WTC11 (cell line): ENCODE results near the gene TTC17. TPM values are rescaled to one million over a fixed set of nuclear protein-coding genes. Genes with fewer than 3 reads are reported as not detected.

Experiments used
- ATAC-seq: fragments of 200-7000 bp; cut with Tn5 transposase; 2 replicates; pipeline ENCODE4 v1.10.0; 2021; ENCODE audit warnings: mild to moderate bottlenecking, moderate library complexity
- CTCF ChIA-PET: fragments of 300-600 bp; sonication (Branson Sonifier 250); formaldehyde crosslinking; loops from one replicate; lab custom pipeline; 2021; ENCODE audit warnings: antibody characterized with exemption; lab: Charles Lee
- POLR2A ChIA-PET: fragments of 350-600 bp; sonication (Branson Sonifier 250); formaldehyde crosslinking; loops from one replicate; lab custom pipeline; 2021; ENCODE audit warnings: antibody characterized with exemption; lab: Charles Lee
- DNase-seq: peaks from one replicate; pipeline ENCODE4 v3.0.0; 2021; ENCODE audit warnings: low spot score
- H3K27ac Mint-ChIP-seq: 2 replicates; pipeline ENCODE4 v1.8.0; 2021; ENCODE audit warnings: mixed read lengths
- H3K27me3 Mint-ChIP-seq: 2 replicates; pipeline ENCODE4 v1.8.0; 2021; ENCODE audit warnings: low read depth, mild to moderate bottlenecking, moderate library complexity, mixed read lengths
- H3K36me3 Mint-ChIP-seq: 2 replicates; pipeline ENCODE4 v1.8.0; 2021; ENCODE audit warnings: mixed read lengths
- H3K4me1 Mint-ChIP-seq: 2 replicates; pipeline ENCODE4 v1.8.0; 2022; ENCODE audit warnings: mixed read lengths
- H3K4me3 Mint-ChIP-seq: 2 replicates; pipeline ENCODE4 v1.8.0; 2021; ENCODE audit warnings: mild to moderate bottlenecking, moderate library complexity, mixed read lengths
- H3K9me3 Mint-ChIP-seq: 2 replicates; pipeline ENCODE4 v1.8.0; 2021; ENCODE audit warnings: mixed read lengths
- ATF1 ChIP-seq: sonication (generic); formaldehyde crosslinking; IDR thresholded peaks from 2 replicates; pipeline ENCODE4 v1.8.1; 2023; ENCODE audit warnings: mild to moderate bottlenecking, moderate library complexity, missing genetic modification reagents
- CBFB ChIP-seq: sonication (generic); formaldehyde crosslinking; IDR thresholded peaks from 2 replicates; pipeline ENCODE4 v1.8.1; 2022; ENCODE audit warnings: mild to moderate bottlenecking, low read depth, missing genetic modification reagents
- CDX4 ChIP-seq: fragments of 250-450 bp; sonication (Bioruptor Pico); IDR thresholded peaks from 2 replicates; pipeline ENCODE4 v1.9.0; 2021; ENCODE audit warnings: moderate library complexity, mild to moderate bottlenecking, inconsistent platforms, borderline replicate concordance
- EMX1 ChIP-seq: fragments of 250-450 bp; sonication (Bioruptor Pico); IDR thresholded peaks from 2 replicates; pipeline ENCODE4 v1.8.0; 2021; ENCODE audit warnings: mild to moderate bottlenecking
- FOXJ3 ChIP-seq: sonication (generic); formaldehyde crosslinking; IDR thresholded peaks from 2 replicates; pipeline ENCODE4 v1.9.0; 2021; ENCODE audit warnings: missing genetic modification reagents, mild to moderate bottlenecking, borderline replicate concordance
- GABPB1 ChIP-seq: sonication (generic); formaldehyde crosslinking; IDR thresholded peaks from 2 replicates; pipeline ENCODE4 v1.8.1; 2023; ENCODE audit warnings: mild to moderate bottlenecking, missing genetic modification reagents
- GTF2I ChIP-seq: fragments of 250-450 bp; sonication (Bioruptor Pico); conservative IDR thresholded peaks from 2 replicates; pipeline ENCODE4 v1.4.0; 2021; ENCODE audit warnings: mild to moderate bottlenecking
- HMGA2 ChIP-seq: fragments of 250-450 bp; sonication (Bioruptor Pico); IDR thresholded peaks from 2 replicates; pipeline ENCODE4 v1.4.0; 2021; ENCODE audit warnings: mild to moderate bottlenecking, moderate library complexity
- IRF2 ChIP-seq: sonication (generic); formaldehyde crosslinking; IDR thresholded peaks from 2 replicates; pipeline ENCODE4 v1.8.0; 2022; ENCODE audit warnings: low read depth, missing genetic modification reagents, borderline replicate concordance
- JUN ChIP-seq: sonication (generic); formaldehyde crosslinking; IDR thresholded peaks from 2 replicates; pipeline ENCODE4 v1.8.0; 2023; ENCODE audit warnings: mild to moderate bottlenecking, missing genetic modification reagents
- NFYB ChIP-seq: sonication (generic); formaldehyde crosslinking; conservative IDR thresholded peaks from 2 replicates; pipeline ENCODE4 v1.8.0; 2022; ENCODE audit warnings: low read depth, missing genetic modification reagents
- NR1H2 ChIP-seq: sonication (generic); formaldehyde crosslinking; IDR thresholded peaks from 2 replicates; pipeline ENCODE4 v1.9.0; 2021; ENCODE audit warnings: mild to moderate bottlenecking, moderate library complexity, missing genetic modification reagents
- NR2C2 ChIP-seq: sonication (generic); formaldehyde crosslinking; IDR thresholded peaks from 2 replicates; pipeline ENCODE4 v1.8.0; 2022; ENCODE audit warnings: mild to moderate bottlenecking, missing genetic modification reagents
- NR3C1 ChIP-seq: sonication (generic); formaldehyde crosslinking; conservative IDR thresholded peaks from 2 replicates; pipeline ENCODE4 v1.8.1; 2023; ENCODE audit warnings: low read depth, mild to moderate bottlenecking, missing genetic modification reagents
- OVOL2 ChIP-seq: fragments of 250-450 bp; sonication (Bioruptor Pico); IDR thresholded peaks from 2 replicates; pipeline ENCODE4 v1.9.0; 2021; ENCODE audit warnings: mild to moderate bottlenecking, borderline replicate concordance
- PRRX2 ChIP-seq: fragments of 250-450 bp; sonication (Bioruptor Pico); IDR thresholded peaks from 2 replicates; pipeline ENCODE4 v1.8.0; 2021; ENCODE audit warnings: mild to moderate bottlenecking
- RELA ChIP-seq: sonication (generic); formaldehyde crosslinking; IDR thresholded peaks from 2 replicates; pipeline ENCODE4 v1.8.1; 2022; ENCODE audit warnings: missing genetic modification reagents, mild to moderate bottlenecking, borderline replicate concordance
- TEAD1 ChIP-seq: sonication (generic); formaldehyde crosslinking; IDR thresholded peaks from 2 replicates; pipeline ENCODE4 v1.8.0; 2022; ENCODE audit warnings: mild to moderate bottlenecking, missing genetic modification reagents
- ZNF219 ChIP-seq: sonication (generic); formaldehyde crosslinking; IDR thresholded peaks from 2 replicates; pipeline ENCODE4 v1.8.0; 2023; ENCODE audit warnings: missing genetic modification reagents, mild to moderate bottlenecking, borderline replicate concordance
- ZNF317 ChIP-seq: sonication (generic); formaldehyde crosslinking; IDR thresholded peaks from 2 replicates; pipeline ENCODE4 v1.8.1; 2023; ENCODE audit warnings: low read depth, mild to moderate bottlenecking, moderate library complexity, missing genetic modification reagents, borderline replicate concordance
- ZNF416 ChIP-seq: fragments of 250-450 bp; sonication (Bioruptor Pico); IDR thresholded peaks from 2 replicates; pipeline ENCODE4 v1.9.0; 2021; ENCODE audit warnings: mild to moderate bottlenecking, inconsistent platforms
- ZNF423 ChIP-seq: fragments of 250-450 bp; sonication (Bioruptor Pico); IDR thresholded peaks from 2 replicates; pipeline ENCODE4 v2.1.2; 2022; ENCODE audit warnings: mild to moderate bottlenecking, moderate library complexity
- total RNA-seq: library from RNA; stranded (reverse); gene quantifications from 3 replicates; pipeline ENCODE4 v1.2.3, GENCODE V29; 2021
- TF ChIP-seq, protein P1 (sequence below): sonication (generic); formaldehyde crosslinking; IDR thresholded peaks from 2 replicates; pipeline ENCODE4 v1.8.1; 2022; ENCODE audit warnings: mild to moderate bottlenecking, moderate library complexity, missing genetic modification reagents
- TF ChIP-seq, protein P2 (sequence below): sonication (generic); formaldehyde crosslinking; IDR thresholded peaks from 2 replicates; pipeline ENCODE4 v1.8.1; 2023; ENCODE audit warnings: mild to moderate bottlenecking, moderate library complexity, missing genetic modification reagents
- TF ChIP-seq, protein P3 (sequence below): sonication (generic); formaldehyde crosslinking; IDR thresholded peaks from 2 replicates; pipeline ENCODE4 v1.8.0; 2022; ENCODE audit warnings: missing genetic modification reagents
- TF ChIP-seq, protein P4 (sequence below): fragments of 250-450 bp; sonication (Bioruptor Pico); IDR thresholded peaks from 2 replicates; pipeline ENCODE4 v1.8.0; 2021; ENCODE audit warnings: mild to moderate bottlenecking
- TF ChIP-seq, protein P5 (sequence below): sonication (generic); formaldehyde crosslinking; IDR thresholded peaks from 2 replicates; pipeline ENCODE4 v1.8.1; 2023; ENCODE audit warnings: mild to moderate bottlenecking, missing genetic modification reagents

The TTC17 gene
- total RNA-seq, 1 experiment from 2014 or later = 69.0 TPM

DNA sequence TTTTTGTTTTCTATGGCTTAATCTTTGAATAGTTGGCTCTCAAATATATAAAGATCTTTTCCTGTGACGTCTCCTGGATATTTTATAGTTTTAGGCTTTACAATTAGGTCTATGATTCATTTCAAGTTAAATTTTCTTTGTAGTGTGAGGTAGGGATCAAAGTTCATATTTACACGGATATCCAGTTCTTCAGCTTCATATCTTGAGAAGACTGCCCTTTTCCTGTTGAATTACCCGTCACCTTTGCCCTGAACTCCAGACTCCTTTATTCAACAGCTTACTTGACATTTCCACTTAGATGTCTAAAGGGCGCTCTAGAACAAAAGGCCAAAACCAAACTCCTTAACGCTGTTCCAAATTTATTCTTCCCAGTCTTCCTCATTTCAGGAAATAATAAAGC is 51.7 kb downstream of the TTC17 start (continued):
- no peak for TF ChIP-seq CDX4
- TF ChIP-seq OVOL2 = no peak
- TF ChIP-seq NR3C1 (CRISPR knock-in tag) = no peak
- no peak for TF ChIP-seq TEAD1 (CRISPR knock-in tag)
- no peak for TF ChIP-seq HMGA2 (CRISPR knock-in tag)
- no peak for TF ChIP-seq ZNF219
- TF ChIP-seq NFYB (CRISPR knock-in tag) = no peak
- TF ChIP-seq ZNF317 (CRISPR knock-in tag) = no peak
- no peak for TF ChIP-seq NR2C2 (CRISPR knock-in tag)
- TF ChIP-seq, protein P1, sequence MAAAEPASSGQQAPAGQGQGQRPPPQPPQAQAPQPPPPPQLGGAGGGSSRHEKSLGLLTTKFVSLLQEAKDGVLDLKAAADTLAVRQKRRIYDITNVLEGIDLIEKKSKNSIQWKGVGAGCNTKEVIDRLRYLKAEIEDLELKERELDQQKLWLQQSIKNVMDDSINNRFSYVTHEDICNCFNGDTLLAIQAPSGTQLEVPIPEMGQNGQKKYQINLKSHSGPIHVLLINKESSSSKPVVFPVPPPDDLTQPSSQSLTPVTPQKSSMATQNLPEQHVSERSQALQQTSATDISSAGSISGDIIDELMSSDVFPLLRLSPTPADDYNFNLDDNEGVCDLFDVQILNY (CRISPR knock-in tag) = no peak
- TF ChIP-seq, all 79 proteins: peak for 0

- H3K27me3 Mint-ChIP-seq = no peaks in the 10 kb centered on the region
- POLR2A ChIA-PET = no interaction called here
- CTCF ChIA-PET = interaction anchor here (1.8 kb wide), 1 partner anchor 106 kb away, joined by 24 read pairs; the partner anchor contains the start of gene API5
These were observed 59.5 kb downstream of the TTC17 start for GRCh38 chr11:43418197-43418596.

More at GRCh38 chr11:43418197-43418596, 59.5 kb downstream of the TTC17 start:
- Mint-ChIP-seq H3K4me3 (no peak overlapping the region), H3K27ac (no peak overlapping the region), H3K9me3 (peaks cover 8% of the 10 kb centered on the region)
- no peak for DNase-seq
- TF ChIP-seq, protein P2, sequence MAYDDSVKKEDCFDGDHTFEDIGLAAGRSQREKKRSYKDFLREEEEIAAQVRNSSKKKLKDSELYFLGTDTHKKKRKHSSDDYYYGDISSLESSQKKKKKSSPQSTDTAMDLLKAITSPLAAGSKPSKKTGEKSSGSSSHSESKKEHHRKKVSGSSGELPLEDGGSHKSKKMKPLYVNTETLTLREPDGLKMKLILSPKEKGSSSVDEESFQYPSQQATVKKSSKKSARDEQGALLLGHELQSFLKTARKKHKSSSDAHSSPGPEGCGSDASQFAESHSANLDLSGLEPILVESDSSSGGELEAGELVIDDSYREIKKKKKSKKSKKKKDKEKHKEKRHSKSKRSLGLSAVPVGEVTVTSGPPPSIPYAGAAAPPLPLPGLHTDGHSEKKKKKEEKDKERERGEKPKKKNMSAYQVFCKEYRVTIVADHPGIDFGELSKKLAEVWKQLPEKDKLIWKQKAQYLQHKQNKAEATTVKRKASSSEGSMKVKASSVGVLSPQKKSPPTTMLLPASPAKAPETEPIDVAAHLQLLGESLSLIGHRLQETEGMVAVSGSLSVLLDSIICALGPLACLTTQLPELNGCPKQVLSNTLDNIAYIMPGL (CRISPR knock-in tag) = no peak
- TF ChIP-seq PRRX2 (CRISPR knock-in tag) (no peak), FOXJ3 (CRISPR knock-in tag) (no peak), IRF2 (no peak), ATF1 (CRISPR knock-in tag) (no peak), EMX1 (CRISPR knock-in tag) (no peak), JUN (CRISPR knock-in tag) (no peak), CBFB (CRISPR knock-in tag) (no peak), RELA (CRISPR knock-in tag) (no peak), NR1H2 (CRISPR knock-in tag) (no peak), ZNF423 (CRISPR knock-in tag) (no peak), GTF2I (CRISPR knock-in tag) (no peak), GABPB1 (no peak), ZNF416 (CRISPR knock-in tag) (no peak)
- TF ChIP-seq, protein P3, sequence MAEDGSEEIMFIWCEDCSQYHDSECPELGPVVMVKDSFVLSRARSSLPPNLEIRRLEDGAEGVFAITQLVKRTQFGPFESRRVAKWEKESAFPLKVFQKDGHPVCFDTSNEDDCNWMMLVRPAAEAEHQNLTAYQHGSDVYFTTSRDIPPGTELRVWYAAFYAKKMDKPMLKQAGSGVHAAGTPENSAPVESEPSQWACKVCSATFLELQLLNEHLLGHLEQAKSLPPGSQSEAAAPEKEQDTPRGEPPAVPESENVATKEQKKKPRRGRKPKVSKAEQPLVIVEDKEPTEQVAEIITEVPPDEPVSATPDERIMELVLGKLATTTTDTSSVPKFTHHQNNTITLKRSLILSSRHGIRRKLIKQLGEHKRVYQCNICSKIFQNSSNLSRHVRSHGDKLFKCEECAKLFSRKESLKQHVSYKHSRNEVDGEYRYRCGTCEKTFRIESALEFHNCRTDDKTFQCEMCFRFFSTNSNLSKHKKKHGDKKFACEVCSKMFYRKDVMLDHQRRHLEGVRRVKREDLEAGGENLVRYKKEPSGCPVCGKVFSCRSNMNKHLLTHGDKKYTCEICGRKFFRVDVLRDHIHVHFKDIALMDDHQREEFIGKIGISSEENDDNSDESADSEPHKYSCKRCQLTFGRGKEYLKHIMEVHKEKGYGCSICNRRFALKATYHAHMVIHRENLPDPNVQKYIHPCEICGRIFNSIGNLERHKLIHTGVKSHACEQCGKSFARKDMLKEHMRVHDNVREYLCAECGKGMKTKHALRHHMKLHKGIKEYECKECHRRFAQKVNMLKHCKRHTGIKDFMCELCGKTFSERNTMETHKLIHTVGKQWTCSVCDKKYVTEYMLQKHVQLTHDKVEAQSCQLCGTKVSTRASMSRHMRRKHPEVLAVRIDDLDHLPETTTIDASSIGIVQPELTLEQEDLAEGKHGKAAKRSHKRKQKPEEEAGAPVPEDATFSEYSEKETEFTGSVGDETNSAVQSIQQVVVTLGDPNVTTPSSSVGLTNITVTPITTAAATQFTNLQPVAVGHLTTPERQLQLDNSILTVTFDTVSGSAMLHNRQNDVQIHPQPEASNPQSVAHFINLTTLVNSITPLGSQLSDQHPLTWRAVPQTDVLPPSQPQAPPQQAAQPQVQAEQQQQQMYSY (CRISPR knock-in tag) = no peak
- TF ChIP-seq, protein P4, sequence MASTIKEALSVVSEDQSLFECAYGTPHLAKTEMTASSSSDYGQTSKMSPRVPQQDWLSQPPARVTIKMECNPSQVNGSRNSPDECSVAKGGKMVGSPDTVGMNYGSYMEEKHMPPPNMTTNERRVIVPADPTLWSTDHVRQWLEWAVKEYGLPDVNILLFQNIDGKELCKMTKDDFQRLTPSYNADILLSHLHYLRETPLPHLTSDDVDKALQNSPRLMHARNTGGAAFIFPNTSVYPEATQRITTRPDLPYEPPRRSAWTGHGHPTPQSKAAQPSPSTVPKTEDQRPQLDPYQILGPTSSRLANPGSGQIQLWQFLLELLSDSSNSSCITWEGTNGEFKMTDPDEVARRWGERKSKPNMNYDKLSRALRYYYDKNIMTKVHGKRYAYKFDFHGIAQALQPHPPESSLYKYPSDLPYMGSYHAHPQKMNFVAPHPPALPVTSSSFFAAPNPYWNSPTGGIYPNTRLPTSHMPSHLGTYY (CRISPR knock-in tag) = no peak
- TF ChIP-seq, protein P5, sequence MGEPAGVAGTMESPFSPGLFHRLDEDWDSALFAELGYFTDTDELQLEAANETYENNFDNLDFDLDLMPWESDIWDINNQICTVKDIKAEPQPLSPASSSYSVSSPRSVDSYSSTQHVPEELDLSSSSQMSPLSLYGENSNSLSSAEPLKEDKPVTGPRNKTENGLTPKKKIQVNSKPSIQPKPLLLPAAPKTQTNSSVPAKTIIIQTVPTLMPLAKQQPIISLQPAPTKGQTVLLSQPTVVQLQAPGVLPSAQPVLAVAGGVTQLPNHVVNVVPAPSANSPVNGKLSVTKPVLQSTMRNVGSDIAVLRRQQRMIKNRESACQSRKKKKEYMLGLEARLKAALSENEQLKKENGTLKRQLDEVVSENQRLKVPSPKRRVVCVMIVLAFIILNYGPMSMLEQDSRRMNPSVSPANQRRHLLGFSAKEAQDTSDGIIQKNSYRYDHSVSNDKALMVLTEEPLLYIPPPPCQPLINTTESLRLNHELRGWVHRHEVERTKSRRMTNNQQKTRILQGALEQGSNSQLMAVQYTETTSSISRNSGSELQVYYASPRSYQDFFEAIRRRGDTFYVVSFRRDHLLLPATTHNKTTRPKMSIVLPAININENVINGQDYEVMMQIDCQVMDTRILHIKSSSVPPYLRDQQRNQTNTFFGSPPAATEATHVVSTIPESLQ (CRISPR knock-in tag) = no peak
- TF ChIP-seq, all 79 proteins: peak for 0
- Mint-ChIP-seq H3K36me3 (peaks cover 25% of the 10 kb centered on the region), H3K4me1 (no peaks in the 10 kb centered on the region)
- ATAC-seq = no peak
